Subcutaneous abdominal adipose tissue (tissue), 5 donors: Measurements from ENCODE around the gene MGA.
A peak's percentile ranks its signal among the peaks of the same experiment; 100 is the strongest.

ENCODE experiments used
- H3K27ac ChIP-seq: one replicate; pipeline ENCODE4 v1.7.0; 2013; ENCODE audit warnings: low read depth, mild to moderate bottlenecking, inconsistent platforms, low read length, moderate library complexity
- H3K27me3 ChIP-seq, 5 donors: one replicate each; pipeline ENCODE4 v1.7.0; 2013; ENCODE audit warnings: low read length in 5 of 5, inconsistent platforms in 1 of 5; ENCODE audit not compliant: control insufficient read depth in 5 of 5, insufficient read depth in 4 of 5
- H3K36me3 ChIP-seq, 5 donors: one replicate each; pipeline ENCODE4 v1.7.0; 2013; ENCODE audit warnings: low read length in 5 of 5; ENCODE audit not compliant: control insufficient read depth in 5 of 5, insufficient read depth in 5 of 5
- H3K4me1 ChIP-seq, 5 donors: one replicate each; pipeline ENCODE4 v1.7.0; 2013; ENCODE audit warnings: low read length in 5 of 5, mild to moderate bottlenecking in 3 of 5, moderate library complexity in 1 of 5; ENCODE audit not compliant: control insufficient read depth in 5 of 5, insufficient read depth in 5 of 5
- H3K4me3 ChIP-seq, 5 donors: one replicate each; pipeline ENCODE4 v1.7.0; 2013; ENCODE audit warnings: low read length in 5 of 5, low read depth in 1 of 5
- H3K9ac ChIP-seq, 5 donors: one replicate each; pipeline ENCODE4 v1.7.0; 2013; ENCODE audit warnings: low read length in 5 of 5, mild to moderate bottlenecking in 4 of 5, moderate library complexity in 3 of 5
- H3K9me3 ChIP-seq, 5 donors: one replicate each; pipeline ENCODE4 v1.7.0; 2013; ENCODE audit warnings: low read length in 5 of 5; ENCODE audit not compliant: control insufficient read depth in 5 of 5
- donor health status: healthy.
- donor health status: healthy.
- donor health status: healthy.
- donor health status: healthy.
- donor health status: healthy.

Gene MGA

GRCh38 chr15:41660235-41661077 is at the start of gene MGA:
Gene MGA, plus strand, starts transcription at chr15:41660405.
- Histone ChIP-seq H3K27ac (no peak within 1 kb of the TSS), H3K4me1 (peaks cover 0 to 31% (median 30%) of the 10 kb centered on the region in 5 donors), H3K4me3 (peak within 1 kb of the TSS; percentile 64 to 82 (median 67)), H3K36me3 (no peaks in the 10 kb centered on the region), H3K9me3 (peaks cover 0 to 4% (median 0%) of the 10 kb centered on the region in 5 donors), H3K9ac (peak within 1 kb of the TSS in 3 of 5 donors; percentile 37 to 65 (median 64)), H3K27me3 (no peaks in the 10 kb centered on the region)

DNA sequence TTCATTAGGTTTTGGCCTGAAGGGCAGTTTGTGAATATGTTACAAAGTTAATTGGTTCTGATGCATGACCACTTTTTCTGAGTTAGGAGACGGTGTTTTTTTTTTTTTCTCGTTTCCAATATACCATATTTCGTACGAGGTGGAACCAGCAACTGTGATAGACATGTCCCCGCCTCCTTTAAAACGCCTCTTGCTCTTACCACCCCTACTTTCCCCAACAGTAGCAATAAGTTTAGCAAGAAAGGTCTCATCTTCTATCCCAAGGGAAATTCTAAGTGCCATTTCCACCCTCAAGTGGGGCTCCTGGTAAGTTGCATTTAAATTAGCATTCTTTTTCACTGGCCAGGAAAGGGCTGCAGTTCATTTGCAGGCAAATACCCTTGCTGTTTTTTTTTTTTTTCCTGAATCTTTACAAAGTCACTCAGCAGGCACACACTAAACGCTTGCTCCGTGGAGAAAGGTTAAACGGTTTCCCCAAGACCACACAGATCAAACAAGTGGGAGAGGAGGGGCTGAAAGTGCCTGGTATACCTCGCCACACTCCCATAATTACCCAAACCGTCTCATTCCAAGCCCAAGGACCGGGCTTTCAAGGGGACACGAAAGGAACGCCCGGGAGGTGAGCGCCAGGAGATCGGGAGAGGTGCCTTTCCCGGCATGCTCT is 39.5 kb upstream of the MGA start:
- Histone ChIP-seq H3K27me3 (no peaks in the 10 kb centered on the region), H3K4me3 (peak overlapping the region; percentile 59 to 76 (median 71)), H3K36me3 (no peaks in the 10 kb centered on the region), H3K27ac (no peak overlapping the region), H3K9ac (peak overlapping the region in 4 of 5 donors; percentile 51 to 72 (median 66)), H3K4me1 (peaks cover 1 to 17% (median 15%) of the 10 kb centered on the region in 5 donors), H3K9me3 (peaks cover 0 to 9% (median 3%) of the 10 kb centered on the region in 5 donors)

DNA sequence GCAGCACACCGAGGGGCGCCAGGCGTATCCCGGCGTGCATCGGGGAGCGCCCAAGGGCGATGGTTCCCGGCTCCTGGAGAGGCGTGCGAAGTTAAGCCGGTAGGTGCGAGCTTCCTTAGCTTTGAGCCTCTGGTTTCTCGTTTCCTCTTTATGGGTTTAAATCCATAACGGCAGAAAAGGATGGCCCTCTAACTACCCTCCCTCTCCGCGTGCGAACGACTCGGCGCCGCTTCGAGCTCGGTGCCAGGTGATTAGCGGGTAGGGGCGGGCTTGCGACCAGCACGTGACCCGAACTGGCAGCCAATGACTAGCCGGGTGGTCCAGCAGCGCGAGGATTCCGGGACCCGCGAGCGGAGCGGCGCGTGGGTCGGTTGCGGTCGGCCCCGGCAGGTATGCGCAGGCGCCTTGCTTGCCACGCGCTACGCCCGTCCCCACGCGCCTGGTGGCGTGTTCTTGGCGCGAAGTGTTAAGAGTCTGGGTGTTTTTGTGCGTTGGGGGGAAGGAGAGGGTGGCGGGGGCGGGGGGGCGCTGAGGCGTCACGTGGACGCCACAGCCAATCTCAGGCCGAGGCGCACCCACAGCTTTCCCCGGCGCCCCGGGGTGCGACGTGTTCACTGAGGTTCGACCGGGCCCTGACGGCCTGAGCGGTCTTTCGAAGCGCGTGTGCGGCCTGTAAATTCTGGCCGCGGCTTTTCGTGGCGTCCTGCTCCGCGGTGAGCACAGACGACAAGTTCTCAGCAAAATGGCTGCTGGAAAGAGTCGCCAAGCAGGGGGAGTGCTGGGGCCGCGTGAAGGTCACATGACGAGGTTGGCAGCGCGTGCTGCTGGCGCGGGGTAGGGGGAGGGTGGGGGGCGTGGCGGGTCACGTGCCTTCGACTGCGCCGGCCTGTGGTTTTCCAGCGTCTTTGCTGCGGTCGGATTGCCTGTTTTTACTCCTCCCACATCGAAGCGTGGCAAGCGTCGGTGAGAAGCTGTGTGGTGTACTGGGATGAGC is 38.7 kb upstream of the MGA start:
- H3K36me3 ChIP-seq = no peaks in the 10 kb centered on the region
- peak overlapping the region in 4 of 5 donors; percentile 51 to 72 (median 66) for H3K9ac ChIP-seq
- peak overlapping the region; percentile 68 to 76 (median 71) for H3K4me3 ChIP-seq
- peaks cover 0 to 9% (median 3%) of the 10 kb centered on the region in 5 donors for H3K9me3 ChIP-seq
- H3K27me3 ChIP-seq = no peaks in the 10 kb centered on the region
- H3K27ac ChIP-seq = no peak overlapping the region
- peaks cover 1 to 17% (median 15%) of the 10 kb centered on the region in 5 donors for H3K4me1 ChIP-seq

- H3K36me3 ChIP-seq = no peaks in the 10 kb centered on the region
- H3K9ac ChIP-seq = no peak overlapping the region
- no peaks in the 10 kb centered on the region for H3K27me3 ChIP-seq
- peaks cover 0 to 3% (median 0%) of the 10 kb centered on the region in 5 donors for H3K9me3 ChIP-seq
- H3K4me1 ChIP-seq = peaks cover 1 to 17% (median 15%) of the 10 kb centered on the region in 5 donors
- no peak overlapping the region for H3K27ac ChIP-seq
- H3K4me3 ChIP-seq = no peak overlapping the region
Observed at GRCh38 chr15:41622901-41623300, 37.3 kb upstream of the MGA start.

DNA sequence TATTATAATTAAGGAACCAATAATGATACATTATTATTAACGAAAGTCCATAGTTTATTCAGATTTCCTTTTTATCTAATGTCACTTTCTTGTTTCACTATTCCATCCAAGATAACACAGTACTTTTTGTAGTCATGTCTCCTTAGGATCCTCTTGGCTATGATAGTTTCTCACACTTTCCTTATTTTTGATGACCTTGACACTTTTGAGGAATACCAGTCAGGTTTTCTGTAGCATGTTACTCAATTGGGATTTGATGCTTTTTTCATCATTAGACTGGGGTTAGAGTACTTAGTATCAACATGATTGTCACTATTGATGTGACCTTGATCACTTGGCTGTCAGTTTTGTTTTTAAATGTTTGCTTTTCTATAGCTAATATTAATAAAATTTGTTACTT is 33.0 kb upstream of the MGA start:
- no peaks in the 10 kb centered on the region for H3K9me3 ChIP-seq
- H3K4me1 ChIP-seq = peaks cover 0 to 3% (median under 1%) of the 10 kb centered on the region in 5 donors
- H3K4me3 ChIP-seq = no peak overlapping the region
- H3K9ac ChIP-seq = no peak overlapping the region
- H3K27me3 ChIP-seq = no peaks in the 10 kb centered on the region
- H3K27ac ChIP-seq = no peak overlapping the region
- no peaks in the 10 kb centered on the region for H3K36me3 ChIP-seq

GRCh38 chr15:41629463-41629862 is 30.7 kb upstream of the MGA start:
- no peak overlapping the region for H3K27ac ChIP-seq
- H3K27me3 ChIP-seq = no peaks in the 10 kb centered on the region
- no peaks in the 10 kb centered on the region for H3K36me3 ChIP-seq
- H3K9me3 ChIP-seq = no peaks in the 10 kb centered on the region
- H3K4me1 ChIP-seq = no peaks in the 10 kb centered on the region
- H3K4me3 ChIP-seq = no peak overlapping the region
- H3K9ac ChIP-seq = no peak overlapping the region

DNA sequence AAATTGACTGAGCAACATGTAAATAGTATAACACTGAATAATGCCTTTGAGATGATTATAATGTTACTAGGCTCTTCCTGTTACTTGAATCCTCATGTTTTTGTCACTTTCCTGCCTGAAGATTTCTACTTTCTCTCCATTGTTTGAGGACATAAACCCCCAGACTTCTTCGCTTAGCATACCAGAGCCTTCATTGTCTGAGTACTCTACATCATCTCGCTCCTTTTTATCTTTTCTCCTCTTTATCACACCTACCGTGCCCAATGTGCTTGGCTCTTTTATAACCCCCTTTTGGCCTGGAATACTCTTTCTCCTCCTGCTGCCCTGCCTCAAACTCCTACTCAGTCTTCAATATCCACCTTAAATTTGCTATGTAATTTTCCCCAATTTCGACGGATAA is 30.3 kb upstream of the MGA start:
- no peak overlapping the region for H3K4me3 ChIP-seq
- no peaks in the 10 kb centered on the region for H3K27me3 ChIP-seq
- no peak overlapping the region for H3K27ac ChIP-seq
- no peaks in the 10 kb centered on the region for H3K36me3 ChIP-seq
- no peak overlapping the region for H3K9ac ChIP-seq
- no peaks in the 10 kb centered on the region for H3K9me3 ChIP-seq
- H3K4me1 ChIP-seq = no peaks in the 10 kb centered on the region

GRCh38 chr15:41630616-41631217 is 29.5 kb upstream of the MGA start:
- Histone ChIP-seq H3K27me3 (no peaks in the 10 kb centered on the region), H3K36me3 (no peaks in the 10 kb centered on the region), H3K4me3 (no peak overlapping the region), H3K9ac (no peak overlapping the region), H3K4me1 (no peaks in the 10 kb centered on the region), H3K27ac (no peak overlapping the region), H3K9me3 (no peaks in the 10 kb centered on the region)

DNA sequence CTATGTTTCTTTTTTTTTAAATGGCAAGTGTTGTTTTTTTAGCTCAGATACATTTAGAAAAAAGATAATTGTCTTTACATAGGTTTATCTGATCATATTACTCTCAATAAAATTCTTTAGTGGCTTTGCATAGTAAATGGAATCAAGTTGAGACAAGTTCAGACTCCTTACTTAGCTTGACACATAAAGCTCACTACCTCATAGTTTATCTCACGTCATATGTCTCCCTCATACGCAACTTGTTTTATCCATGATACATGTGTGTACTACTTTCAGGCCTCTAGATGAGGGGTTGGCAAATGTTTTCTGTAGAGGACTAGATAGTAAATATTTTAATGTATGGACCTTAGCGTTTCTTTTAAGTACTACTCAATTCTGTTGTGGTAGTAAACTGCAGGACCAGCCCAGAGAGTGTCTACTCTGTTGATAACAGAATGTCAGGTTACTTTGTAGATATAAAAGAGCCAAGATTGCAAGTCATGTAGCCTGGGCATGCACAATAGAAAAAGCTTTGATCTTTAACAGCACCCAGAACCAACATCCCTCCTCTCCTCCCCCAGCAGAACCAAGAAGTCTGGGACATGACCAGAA is 28.2 kb upstream of the MGA start:
- no peak overlapping the region for H3K27ac ChIP-seq
- no peaks in the 10 kb centered on the region for H3K4me1 ChIP-seq
- H3K36me3 ChIP-seq = no peaks in the 10 kb centered on the region
- H3K9ac ChIP-seq = no peak overlapping the region
- H3K27me3 ChIP-seq = no peaks in the 10 kb centered on the region
- H3K4me3 ChIP-seq = no peak overlapping the region
- no peaks in the 10 kb centered on the region for H3K9me3 ChIP-seq
